MM.1S (cell line): ENCODE results near the gene KDM5C.

Experiments used
- EZH2 ChIP-seq: fragments of 300-600 bp; sonication (generic); optimal IDR thresholded peaks from 2 replicates; pipeline ENCODE3; 2017; ENCODE audit warnings: low read depth, mild to moderate bottlenecking, antibody characterized with exemption, low read length, mixed read lengths
- EZH2phosphoT487 ChIP-seq: fragments of 300-600 bp; sonication (generic); IDR thresholded peaks from 2 replicates; pipeline ENCODE4 v1.6.1; 2018; ENCODE audit warnings: antibody characterized with exemption, low read length
- TF ChIP-seq, protein P1 (sequence below): fragments of 300-600 bp; sonication (generic); IDR thresholded peaks from 2 replicates; pipeline ENCODE4 v1.5.1; 2016; ENCODE audit warnings: antibody characterized with exemption, low read length, mixed read lengths

DNA sequence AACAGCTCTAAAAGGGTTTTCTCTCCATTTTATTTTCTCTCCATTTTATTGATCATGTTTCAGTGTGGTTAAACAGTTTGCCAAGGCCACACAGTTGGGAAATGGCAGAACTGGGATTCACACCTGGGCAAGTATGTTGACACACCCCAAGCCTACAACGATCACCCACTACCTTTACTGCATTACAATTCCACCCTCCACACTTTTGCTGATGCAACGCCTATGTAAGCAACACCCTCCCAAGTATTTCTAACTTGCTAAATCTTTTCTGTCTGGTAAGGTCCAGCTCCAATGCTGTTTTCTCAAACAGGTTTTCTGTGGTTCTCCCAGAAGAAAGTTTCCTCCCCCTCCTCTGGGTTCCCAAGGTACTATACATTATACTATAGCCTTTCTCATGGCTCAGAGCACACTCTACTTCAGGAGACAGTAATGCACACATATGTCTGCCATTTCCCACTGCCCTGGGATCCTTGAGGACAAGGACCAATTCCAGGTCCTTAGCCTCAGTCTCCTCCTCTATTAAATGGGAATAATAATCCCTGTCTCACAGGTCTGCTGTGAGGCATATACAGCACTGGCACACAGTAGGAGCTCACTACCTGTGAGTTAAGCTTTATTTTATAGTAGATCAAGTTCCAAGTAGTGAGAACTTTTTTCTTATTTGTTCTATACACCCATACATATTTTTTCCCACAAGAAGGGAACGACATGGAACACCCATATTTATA, 28.4 kb upstream of the KDM5C start:
- TF ChIP-seq, protein P1, sequence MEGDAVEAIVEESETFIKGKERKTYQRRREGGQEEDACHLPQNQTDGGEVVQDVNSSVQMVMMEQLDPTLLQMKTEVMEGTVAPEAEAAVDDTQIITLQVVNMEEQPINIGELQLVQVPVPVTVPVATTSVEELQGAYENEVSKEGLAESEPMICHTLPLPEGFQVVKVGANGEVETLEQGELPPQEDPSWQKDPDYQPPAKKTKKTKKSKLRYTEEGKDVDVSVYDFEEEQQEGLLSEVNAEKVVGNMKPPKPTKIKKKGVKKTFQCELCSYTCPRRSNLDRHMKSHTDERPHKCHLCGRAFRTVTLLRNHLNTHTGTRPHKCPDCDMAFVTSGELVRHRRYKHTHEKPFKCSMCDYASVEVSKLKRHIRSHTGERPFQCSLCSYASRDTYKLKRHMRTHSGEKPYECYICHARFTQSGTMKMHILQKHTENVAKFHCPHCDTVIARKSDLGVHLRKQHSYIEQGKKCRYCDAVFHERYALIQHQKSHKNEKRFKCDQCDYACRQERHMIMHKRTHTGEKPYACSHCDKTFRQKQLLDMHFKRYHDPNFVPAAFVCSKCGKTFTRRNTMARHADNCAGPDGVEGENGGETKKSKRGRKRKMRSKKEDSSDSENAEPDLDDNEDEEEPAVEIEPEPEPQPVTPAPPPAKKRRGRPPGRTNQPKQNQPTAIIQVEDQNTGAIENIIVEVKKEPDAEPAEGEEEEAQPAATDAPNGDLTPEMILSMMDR, result no peak
- TF ChIP-seq EZH2 (no peak), EZH2phosphoT487 (no peak)
